DMS53 (cell line): ENCODE results near the gene CNTN4.

Experiments used
- DNase-seq: peaks from one replicate; lab custom pipeline; 2025; lab: John Stamatoyannopoulos, UW

The CNTN4 gene

DNA sequence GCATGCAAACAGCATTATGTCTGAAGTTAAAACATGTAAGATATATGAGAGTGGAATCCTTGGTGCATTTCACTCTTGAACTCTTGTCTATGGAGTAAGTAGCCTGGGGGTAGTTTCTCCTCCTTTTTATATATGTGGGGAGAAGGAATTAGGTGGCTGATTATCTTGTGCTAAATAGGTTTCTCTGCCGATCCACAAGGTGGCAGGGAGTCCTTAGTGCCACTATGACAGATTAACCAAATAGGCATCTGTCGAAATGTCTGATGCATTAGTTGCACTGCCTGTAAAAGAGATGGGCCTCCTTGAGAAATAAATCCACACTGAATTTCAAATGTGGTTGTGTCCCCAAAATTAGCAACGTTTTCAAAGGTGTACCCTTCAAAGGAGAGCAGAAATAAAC is 170.1 kb downstream of the CNTN4 start:
- no peak for DNase-seq

DNA sequence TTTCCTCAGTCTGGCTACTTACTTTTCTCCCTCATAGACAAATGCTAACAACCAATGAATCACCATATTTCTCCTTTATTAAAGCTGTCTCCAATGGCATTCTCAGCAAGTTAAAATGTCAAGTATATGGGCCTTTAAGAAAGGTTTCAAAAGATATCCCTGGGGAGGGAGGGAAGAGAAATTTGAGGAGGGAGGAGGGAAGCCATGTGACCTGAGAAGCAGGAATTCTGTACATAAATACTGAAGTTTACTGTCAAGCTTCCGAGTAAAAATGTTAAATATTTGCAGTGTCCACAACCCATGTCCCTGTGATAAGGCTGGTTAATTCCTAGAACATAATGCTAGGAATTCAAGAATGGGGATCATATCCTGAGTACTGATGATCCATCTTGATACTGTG is 175.9 kb downstream of the CNTN4 start:
- DNase-seq = no peak

DNA sequence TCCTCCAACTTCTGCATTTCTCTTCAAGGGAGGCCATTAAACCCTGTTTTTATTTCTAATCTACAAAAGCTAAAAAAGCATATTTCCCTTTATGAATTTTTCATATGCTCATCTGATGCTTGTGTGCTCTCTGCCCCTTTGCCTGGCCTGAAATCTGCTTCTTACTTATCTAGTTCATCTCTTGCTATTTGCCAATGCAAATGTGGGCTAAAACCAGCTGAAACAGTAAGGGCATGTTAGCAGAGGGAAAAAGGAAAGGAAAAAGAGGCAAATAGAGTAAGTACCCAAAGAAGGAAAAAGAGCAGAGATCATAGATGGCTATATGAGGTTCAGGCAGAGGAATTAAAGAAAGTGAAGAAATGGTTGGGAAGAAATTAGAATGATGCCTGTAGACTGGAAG is 185.2 kb downstream of the CNTN4 start:
- DNase-seq = no peak

DNA sequence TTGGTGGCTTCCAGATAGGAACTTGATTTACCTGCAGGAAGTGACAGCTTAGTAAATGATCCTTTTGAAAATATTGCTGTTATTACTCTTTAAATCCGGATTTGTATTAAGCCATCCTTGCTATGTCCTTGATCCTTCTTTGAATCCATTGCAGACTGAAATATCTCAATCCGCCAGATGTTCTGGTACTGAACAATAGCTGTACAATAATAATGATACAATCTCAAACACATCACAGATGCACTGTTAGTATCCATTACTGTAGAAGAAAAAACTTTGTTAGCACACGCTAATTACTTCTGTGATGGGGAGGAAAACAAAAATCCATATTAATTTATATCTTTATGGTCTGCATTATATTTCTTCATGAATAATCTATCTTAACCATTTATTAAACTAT is 202.3 kb downstream of the CNTN4 start:
- no peak for DNase-seq

DNA sequence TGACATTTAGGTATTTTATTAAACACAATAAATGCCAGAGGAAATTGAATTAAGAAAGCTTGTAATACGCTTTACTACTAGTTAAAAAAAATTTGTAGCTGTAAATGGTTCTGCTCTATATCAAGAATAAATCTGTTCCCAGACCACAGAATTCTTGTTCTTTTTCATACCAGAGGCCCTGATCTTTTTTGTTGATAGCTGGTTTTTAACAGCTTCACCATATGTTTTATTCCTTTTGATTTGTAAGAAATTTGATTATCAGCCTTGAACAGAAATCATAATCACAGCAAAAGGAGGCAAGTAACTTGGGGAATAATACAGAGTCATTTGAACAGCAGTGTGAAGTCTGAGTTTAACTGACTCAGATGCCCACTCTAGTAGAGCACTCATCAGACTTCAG is 202.7 kb downstream of the CNTN4 start:
- no peak for DNase-seq

DNA sequence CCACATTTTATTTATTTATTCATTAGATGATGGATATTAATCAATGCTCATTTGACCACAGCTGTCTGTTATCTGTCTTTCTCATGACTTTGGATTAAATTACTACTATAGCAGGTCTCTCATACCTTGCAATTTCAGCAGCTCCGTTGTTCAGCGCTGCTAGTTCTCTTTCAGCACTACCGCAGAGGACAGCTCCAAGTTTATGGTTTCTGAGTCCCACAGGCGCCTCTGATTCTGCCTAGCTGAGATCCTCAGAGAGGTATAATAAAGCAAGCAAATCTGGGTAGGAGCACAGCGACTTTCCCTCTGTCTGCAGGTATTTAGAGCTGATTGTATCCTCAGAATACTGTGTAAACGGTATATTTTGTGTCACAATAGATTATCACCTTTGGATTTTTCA is 204.9 kb downstream of the CNTN4 start:
- DNase-seq = peak; percentile 0

DNA sequence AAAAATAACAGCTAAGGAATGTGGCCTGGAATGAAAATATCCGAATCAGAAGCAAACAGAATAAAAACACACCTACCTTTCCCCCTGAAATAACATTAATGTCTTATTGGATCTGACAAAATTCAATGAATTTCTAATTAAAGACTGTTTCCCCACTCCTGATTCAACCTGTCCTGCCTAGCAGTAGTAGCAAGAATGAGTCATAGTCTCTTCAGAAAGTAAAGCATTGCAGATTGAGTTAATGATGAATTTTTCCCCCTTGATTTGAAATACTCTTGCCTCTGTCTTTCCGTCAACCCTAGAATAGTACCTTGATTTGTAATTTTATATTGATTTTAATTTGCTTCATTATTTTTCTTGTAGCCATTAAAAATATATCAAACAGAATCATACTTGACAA is 212.4 kb downstream of the CNTN4 start:
- DNase-seq = no peak

DNA sequence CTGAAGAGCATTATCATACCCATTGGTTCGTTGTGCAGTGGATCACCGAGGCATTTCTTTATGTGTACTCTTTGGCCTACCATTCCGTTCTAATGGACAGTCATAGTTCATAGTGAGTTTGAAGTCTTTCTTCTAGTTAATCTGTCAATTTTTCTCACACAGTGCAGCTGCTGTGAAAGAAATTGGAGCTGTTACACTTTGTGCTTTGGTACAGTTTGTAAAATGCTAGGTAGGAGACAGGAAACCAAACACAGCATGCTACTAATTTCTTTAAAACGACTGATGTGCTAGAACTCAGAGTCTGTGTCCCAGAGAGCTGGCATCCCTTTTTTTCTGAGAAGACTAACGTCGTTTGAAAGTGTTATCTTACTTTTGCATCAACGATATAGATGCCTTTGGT is 218.9 kb downstream of the CNTN4 start:
- DNase-seq = no peak

DNA sequence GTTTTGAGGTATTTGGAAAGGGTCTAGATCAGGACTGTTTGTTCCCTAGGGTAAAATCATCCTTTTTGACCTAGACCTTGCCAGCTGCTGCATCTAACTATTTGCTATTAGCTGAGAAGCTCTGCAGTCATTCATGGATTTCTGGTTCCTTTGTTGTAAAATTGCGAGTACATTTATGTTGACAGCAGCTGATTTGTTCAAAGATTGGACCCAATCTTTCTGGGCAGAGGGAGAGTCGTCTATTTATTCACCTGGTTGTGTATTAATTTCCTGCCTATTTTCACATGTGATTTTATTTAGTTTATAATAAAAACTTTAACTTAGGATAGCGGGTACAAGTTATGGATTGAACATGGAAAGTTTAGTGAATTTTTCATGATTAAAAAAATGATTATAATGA is 236.3 kb downstream of the CNTN4 start:
- DNase-seq = no peak

DNA sequence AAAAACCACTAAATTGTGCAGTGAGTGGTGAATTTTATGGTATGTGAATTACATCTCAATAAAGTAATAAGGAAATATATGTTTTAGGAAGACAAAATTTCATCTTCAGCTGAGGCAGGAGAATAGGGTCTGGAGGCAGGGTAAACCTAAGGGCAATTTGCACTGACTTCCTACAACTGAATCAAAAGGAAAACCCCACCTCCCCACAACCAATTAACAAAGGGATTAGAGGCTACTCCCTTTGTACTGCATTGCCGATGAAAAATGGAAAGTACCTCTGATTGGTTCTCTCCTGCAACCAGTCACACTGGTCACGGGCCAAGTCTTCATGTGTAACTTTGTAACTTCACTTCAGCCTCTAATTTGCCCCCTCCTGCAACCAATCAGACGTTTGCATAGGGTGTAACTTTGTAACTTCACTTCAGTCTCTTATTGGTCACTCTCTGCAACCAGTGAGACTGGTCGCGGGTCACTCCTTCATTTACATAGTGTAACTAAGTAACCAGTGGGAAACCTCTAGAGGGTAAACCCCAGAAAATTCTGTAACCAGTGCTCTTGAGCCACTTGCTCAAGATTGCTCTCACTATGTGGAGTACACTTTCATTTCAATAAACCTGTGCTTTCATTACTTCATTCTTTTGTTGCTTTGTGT is 244.5 kb downstream of the CNTN4 start:
- no peak for DNase-seq

DNA sequence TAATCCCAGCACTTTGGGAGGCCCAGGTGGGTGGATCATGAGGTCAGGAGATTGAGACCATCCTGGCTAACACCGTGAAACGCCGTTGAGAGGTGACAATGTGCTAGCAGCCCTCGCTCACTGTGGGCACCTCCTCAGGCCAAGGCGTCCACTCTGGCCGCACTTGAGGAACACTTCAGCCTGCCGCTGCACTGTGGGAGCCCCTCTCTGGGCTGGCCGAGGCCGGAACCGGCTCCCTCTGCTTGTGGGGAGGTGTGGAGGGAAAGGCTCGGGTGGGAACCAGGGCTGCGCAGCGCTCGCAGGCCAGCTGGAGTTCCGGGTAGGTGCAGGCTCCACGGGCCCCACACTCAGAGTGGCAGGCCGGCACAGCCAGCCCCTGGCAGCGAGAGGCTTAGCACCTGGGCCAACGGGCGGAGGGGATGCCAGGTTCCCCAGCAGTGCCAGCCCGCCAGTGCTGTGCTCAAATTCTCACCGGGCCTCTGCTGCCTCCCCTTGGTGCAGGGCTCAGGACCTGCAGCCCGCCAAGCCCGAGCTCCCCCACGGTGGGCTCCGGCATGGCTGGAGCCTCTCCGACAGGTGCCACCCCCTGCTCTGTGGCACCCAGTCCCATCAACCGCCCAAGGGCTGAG is 253.6 kb downstream of the CNTN4 start:
- DNase-seq = no peak

DNA sequence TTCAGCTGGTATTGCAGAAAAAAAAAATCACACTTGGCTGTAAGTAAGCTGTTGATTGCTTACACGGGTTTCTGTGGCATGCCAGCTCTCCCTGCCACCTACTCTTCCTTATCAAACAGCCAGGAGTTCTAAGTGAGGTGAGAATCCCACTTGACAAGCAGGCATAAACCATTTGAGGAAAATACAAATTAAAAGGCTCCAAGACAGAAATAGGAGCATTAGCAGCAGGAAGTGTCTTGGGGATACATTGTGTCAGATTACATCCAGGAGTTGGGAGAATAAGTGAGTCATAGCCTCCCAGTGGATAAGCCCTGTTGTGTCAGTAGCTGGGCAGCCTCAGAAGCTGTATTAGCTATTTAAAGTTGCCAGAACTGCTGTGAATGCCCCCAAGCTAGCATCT is 256.0 kb downstream of the CNTN4 start:
- DNase-seq = peak; percentile 39

DNA sequence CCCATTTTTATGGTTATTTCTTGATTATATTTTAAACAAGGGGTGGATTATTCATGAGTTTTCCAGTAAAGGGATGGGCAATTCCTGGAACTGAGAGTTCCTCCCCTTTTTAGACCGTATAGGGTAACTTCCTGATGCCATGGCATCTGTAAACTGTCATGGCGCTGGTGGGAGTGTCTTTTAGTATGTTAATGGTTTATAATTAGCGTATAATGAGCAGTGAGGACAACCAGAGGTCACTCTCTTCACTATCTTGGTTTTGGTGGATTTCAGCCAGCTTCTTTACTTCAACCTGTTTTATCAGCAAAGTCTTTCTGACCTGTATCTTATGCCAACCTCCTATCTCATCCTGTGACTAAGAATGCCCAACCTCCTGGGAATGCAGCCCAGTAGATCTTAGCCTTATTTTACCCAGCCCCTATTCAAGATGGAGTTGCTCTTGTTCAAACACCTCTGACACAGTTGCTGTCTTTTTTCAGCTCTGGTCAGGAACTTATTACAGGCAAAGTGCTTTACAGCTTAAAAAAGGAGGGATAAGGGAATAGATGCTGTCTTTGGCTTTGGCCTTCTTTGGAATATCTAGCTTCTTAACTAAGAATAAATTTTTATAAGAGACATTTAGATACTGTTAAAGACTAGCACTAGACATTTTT is 257.8 kb downstream of the CNTN4 start:
- DNase-seq = no peak

DNA sequence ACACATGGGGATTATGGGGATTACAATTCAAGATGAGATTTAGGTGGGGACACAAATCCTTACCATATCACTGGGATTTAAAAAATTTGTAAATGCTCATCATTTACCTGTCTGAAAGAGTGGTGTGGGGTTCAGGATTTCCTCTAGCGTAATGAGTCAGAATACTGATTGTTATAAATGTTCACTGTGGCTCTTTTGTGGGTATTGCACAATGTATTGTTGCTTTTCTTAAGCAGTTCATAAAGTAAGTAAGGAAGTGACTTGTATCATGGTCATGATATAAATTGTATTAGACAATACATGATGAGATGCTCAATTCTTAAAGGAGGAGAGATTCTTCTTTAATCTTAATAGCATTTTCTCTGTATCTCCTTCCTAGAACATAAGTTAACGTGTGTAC is 262.1 kb downstream of the CNTN4 start:
- no peak for DNase-seq

DNA sequence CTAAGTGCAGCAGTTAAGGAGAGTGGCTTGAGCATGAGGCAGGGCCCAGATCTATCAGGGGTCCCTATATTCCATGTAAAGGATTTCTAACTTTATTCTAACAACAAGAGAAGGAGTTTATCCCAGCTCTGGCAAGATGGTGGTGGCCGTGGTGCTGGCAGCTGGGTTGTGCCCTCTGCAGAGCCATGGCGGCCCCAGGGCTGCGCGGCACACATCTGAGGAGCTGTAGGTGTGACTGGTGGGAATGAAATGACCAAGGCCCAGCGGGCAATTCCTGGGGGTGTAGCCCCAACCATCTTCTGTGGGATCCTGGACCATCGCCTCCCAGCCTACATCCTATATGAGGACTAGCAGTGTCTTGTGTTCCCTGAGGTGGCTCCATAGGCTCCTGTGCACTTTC is 263.5 kb downstream of the CNTN4 start:
- DNase-seq = no peak

DNA sequence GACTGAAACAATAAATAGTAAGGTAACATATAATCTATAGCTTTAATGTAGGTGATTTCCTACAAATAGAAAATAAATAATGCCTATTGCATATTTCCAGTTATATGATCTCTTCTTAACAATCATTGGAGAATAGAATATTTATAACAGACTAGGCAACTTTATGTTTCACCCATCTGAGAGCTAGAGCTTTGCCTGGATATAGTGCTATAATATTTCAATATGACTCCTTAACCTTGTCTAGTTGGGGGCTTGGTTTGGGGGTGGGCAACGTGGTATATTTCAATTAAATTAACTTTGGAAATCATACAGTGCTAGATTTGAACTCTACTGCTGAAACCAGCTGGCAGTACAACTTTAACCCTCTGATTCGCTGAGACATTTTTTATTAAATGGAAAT is 265.2 kb downstream of the CNTN4 start:
- DNase-seq = no peak

DNA sequence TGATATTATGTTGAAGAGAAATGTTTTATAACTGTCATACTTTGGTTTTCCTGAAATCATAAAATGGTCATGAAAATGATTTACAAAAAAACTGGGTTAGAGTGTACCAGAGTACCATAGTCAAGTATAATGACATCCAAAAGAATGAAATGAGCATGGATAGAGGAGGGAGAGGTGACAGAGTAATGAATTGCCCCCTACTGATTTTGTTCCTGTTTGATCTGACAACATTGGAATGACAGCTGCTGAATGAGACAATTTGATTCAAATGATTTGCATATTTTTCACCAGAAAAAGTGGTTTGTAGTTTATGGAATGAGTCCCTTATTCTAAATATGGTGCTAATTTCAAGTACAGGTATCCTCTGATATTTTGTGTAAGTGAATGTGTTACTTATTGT is 271.7 kb downstream of the CNTN4 start:
- DNase-seq = no peak

DNA sequence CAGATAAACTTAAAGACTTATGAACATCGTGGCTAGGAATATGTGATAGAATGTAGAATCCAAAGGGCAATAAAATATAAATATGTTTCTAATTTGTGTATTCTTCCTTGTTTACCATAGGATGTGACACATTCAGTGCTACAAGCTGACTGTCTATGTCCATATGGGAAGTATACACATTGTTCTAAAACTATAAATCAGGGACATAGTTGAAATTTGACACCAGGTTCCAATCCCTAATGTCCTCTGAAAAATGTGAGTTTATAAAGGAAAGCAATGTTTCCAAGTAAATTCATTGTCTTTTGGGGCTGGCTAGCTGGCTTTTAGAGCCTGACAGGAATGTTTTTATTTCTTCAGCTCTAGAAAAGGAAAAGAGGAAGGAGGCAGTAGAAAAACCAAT is 273.6 kb downstream of the CNTN4 start:
- DNase-seq = peak; percentile 27

DNA sequence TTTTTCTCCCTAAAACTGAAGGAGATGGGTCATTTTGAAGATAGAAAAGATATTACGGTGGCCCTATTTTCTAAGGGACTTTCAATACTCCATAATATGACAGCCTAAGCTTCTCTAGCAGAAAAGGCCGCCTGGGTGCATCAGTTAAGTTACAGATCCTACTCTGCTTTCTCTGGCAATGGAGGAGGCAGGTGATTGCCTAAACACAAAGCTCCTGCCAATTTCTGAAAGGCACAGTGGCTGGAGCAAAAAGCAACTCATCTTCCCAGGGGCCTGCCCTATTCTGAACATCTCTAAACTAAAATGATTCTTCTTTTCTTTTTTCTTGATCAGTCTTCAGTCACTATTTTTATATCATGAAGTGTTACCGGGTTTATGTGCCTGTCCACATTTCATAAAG is 276.7 kb downstream of the CNTN4 start:
- no peak for DNase-seq

DNA sequence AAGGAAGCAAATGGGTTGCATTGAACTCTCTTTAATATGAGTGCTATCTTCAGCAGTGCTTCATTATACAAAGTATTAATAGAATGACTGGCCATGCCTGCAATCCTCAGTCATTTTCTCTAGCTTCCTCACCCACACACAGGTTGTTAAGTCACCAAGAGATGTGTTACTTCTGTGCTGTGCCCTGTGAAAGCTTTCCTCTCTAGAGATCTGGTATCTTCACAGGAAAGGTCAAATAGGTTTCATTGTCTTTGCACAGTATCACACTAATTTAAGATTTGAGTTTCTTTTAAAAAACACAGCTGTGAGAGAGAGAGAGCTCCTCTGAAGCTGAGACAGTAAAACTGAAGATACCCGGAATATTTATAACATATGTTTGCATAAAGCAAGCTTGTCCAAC is 278.6 kb downstream of the CNTN4 start:
- no peak for DNase-seq

DNA sequence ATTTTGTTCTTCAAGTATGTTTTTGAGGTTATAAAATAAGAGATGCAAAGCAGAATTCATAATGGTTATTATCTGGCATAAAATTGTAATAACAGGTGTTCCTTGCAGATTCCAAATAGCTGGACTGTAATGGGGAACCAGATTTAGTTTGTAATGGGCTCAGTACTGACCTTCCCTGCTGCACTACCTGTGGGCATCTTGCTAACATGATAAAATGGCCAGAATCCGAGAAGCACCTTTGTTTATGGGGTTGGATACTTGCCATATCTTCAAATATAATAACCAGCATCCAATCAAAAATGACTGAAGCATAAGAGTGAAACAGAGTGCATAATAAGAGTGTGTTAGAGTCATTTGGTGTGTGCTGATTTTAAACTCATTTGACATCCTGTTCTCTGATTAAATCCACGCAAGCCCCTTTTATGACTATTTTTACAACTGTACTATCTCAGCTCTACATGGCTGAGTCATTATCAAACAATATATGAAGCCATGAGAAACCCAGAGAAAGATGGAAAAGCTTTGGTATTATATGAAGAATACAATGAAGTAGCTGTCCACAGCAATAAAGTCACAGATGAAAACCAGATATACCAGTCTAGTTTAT is 292.4 kb downstream of the CNTN4 start:
- DNase-seq = no peak

DNA sequence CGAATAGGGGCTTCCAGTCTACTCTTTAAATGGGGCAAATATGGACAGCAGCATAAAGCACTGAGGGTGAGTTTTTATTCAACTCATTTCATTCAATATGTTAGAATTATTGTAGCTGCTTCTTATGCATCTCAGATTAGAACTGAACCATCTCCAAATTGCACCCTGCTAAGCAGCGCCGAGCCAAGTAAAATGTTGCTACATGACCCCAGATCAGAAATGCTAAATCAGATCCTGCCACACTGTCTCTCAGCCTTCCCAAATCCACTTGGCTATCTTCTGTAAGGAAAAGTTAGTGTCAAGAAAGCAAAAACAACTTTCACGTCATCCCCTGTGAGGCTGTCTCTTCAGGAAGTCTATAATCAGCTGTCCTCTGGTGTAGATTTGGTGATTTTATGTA is 293.2 kb downstream of the CNTN4 start:
- DNase-seq = no peak

DNA sequence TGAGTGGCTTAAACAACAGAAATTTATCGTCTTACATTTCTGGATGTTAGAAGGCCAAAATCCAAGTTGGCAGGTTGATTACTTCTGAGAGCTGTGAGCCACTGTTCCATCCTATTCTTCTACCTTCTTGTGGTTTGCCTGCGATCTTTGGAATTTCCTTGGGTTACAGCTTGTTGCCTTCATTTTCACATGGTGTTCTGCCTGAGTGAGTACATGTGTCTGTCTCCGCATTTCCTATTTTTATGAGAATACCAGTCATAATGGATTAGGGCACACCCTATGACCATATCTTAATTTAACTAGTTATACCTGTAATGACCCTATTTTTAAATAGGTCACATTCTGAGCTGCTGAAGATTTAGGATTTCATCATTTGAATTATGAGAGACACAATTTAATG is 294.3 kb downstream of the CNTN4 start:
- DNase-seq = no peak
